ENCODE measurements around the gene PIPOX.

PIPOX gene

DNA sequence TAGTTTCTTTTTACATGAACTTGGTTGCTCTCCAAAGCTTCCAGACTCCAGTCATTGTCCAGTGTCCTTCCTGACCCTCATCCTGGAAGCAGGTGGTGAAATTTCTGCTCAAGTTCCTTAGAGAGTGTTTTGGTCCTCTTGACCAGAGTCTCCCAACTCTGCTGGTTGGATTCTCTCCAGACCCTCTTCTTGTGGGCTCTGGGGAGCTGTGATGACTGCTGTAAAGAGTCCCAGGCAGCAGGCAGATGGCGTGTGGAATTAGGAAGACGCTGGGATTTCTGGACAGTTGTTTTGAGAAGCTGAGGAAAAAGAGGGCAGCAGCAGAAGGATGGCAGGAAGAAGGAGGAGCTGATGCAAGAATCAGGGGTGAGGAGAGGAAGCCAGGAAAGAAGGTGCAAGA lies 35.5 kb upstream of the PIPOX start:
- Histone ChIP-seq H3K27ac (no peak overlapping the region), H3K4me3 (no peak overlapping the region), H3K4me1 (peaks cover 0 to 12% (median 10%) of the 10 kb centered on the region in 4 donors), H3K27me3 (peaks cover 0 to 72% of the 10 kb centered on the region in 2 donors), H3K36me3 (no peaks in the 10 kb centered on the region), H3K9me3 (no peaks in the 10 kb centered on the region)
- TF ChIP-seq, protein P1, sequence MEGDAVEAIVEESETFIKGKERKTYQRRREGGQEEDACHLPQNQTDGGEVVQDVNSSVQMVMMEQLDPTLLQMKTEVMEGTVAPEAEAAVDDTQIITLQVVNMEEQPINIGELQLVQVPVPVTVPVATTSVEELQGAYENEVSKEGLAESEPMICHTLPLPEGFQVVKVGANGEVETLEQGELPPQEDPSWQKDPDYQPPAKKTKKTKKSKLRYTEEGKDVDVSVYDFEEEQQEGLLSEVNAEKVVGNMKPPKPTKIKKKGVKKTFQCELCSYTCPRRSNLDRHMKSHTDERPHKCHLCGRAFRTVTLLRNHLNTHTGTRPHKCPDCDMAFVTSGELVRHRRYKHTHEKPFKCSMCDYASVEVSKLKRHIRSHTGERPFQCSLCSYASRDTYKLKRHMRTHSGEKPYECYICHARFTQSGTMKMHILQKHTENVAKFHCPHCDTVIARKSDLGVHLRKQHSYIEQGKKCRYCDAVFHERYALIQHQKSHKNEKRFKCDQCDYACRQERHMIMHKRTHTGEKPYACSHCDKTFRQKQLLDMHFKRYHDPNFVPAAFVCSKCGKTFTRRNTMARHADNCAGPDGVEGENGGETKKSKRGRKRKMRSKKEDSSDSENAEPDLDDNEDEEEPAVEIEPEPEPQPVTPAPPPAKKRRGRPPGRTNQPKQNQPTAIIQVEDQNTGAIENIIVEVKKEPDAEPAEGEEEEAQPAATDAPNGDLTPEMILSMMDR (IDR thresholded peaks at IDR 0.05), result no peak
- intact Hi-C loops (cut with DNase I; ENCODE audit: low total_unique reads), result no loop called here
- no peak for DNase-seq

DNA sequence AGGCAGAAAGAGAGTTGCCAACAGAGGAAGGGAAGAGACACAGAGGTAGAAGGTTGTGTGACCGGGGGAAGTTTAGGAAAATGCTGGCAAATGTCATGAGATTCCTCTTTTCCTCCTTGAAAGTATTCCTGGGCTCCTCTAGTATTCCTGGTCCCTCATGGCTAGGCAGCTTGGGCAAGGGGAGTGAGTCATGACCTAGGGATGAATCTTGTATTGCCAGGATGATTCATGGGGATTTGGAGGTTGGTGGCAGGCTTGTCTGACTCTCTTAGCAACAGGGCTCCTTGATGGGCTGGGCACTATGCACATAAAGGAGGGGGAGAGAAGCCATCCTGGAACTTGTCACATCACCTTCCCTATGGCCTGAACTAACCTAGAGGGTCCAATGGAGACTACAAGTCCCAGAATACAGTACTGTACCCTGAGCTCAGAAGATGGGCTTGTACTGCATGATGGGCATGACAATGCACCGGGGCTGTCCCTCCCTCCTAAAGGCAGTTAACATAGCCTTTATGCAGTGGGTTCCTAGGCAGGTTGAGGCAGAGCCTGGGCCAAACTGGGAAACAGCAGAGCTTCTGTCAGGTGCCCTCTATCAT lies 35.0 kb upstream of the PIPOX start:
- Histone ChIP-seq H3K27ac (no peak overlapping the region), H3K4me1 (peaks cover 0 to 12% (median 10%) of the 10 kb centered on the region in 4 donors), H3K4me3 (no peak overlapping the region), H3K36me3 (no peaks in the 10 kb centered on the region), H3K27me3 (peaks cover 0 to 70% of the 10 kb centered on the region in 2 donors), H3K9me3 (no peaks in the 10 kb centered on the region)
- no peak for DNase-seq
- intact Hi-C loops (cut with DNase I; ENCODE audit: low total_unique reads), result no loop called here
- TF ChIP-seq, protein P1 (IDR thresholded peaks at IDR 0.05), result no peak

DNA sequence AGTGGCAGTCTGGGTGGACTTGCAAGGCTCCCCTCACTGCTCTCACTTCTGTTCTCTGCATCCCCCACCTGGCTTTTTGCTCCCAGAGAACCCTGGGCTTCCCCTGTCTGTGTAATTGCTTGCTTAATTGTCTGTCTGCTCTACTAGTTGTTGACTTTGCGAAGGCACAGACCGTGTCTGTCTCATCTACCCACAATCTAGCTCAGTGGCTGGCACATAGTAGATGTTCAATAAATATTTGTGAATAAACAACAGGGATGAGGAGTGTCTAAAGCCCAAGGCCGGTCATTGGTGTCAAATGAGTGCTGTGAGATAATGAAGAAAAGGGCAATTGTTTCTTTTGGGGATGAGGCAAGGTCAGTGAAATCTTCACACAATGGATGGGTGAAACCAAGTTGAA lies 34.4 kb upstream of the PIPOX start:
- no peak for DNase-seq
- intact Hi-C loops (cut with DNase I; ENCODE audit: low total_unique reads), result no loop called here
- peaks cover 0 to 12% (median 10%) of the 10 kb centered on the region in 4 donors for H3K4me1 ChIP-seq
- H3K9me3 ChIP-seq, result no peaks in the 10 kb centered on the region
- peaks cover 0 to 63% of the 10 kb centered on the region in 2 donors for H3K27me3 ChIP-seq
- no peak overlapping the region for H3K4me3 ChIP-seq
- TF ChIP-seq, protein P1 (IDR thresholded peaks at IDR 0.05), result no peak
- no peaks in the 10 kb centered on the region for H3K36me3 ChIP-seq
- H3K27ac ChIP-seq, result no peak overlapping the region

DNA sequence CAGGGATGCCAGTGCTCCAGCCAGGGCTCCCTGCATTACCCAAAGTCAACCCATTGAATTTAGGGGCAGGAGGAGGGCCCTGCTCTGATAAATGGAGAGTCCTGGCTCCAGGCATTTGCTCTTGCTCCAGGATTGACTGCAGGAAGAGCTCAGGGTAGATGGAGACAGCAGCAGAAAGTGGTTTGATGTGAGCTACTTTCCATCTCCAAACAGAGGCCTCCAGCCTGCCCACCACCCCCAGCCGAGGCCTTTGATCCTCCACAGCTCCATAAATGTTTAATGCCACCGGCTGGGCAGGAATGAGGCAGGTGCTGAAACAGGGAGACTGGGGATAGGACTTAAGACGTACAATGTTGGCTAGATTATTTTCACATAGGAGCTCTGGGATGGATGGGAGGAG lies 32.8 kb upstream of the PIPOX start:
- Histone ChIP-seq H3K9me3 (no peaks in the 10 kb centered on the region), H3K36me3 (no peaks in the 10 kb centered on the region), H3K4me1 (peaks cover 0 to 11% (median 9%) of the 10 kb centered on the region in 4 donors), H3K4me3 (no peak overlapping the region), H3K27ac (no peak overlapping the region), H3K27me3 (peaks cover 0 to 48% of the 10 kb centered on the region in 2 donors)
- intact Hi-C loops (cut with DNase I; ENCODE audit: low total_unique reads), result no loop called here
- DNase-seq, result no peak
- TF ChIP-seq, protein P1 (IDR thresholded peaks at IDR 0.05), result no peak

DNA sequence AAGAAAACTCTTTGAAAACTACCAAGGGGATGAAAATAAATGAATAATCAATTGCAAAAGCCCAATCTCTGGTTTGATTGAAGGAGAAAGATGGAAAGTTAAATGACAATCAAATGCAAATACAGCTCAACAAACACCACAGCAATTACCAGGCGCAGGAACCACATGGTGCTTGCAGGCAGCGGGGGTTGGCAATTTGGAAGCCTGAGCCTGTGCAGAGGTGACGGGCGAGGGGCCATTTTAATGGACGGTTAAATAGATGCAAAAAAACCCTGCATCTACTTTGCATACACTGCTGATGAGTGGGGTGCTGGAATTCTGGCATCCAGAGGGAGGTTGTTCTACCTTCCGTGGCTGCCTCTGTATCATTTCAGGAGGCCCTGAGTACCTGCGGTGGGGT lies 32.4 kb upstream of the PIPOX start:
- TF ChIP-seq, protein P1 (IDR thresholded peaks at IDR 0.05), result no peak
- no peaks in the 10 kb centered on the region for H3K9me3 ChIP-seq
- intact Hi-C loops (cut with DNase I; ENCODE audit: low total_unique reads), result no loop called here
- H3K36me3 ChIP-seq, result no peaks in the 10 kb centered on the region
- no peak overlapping the region for H3K4me3 ChIP-seq
- H3K4me1 ChIP-seq, result peaks cover 0 to 7% (median 7%) of the 10 kb centered on the region in 4 donors
- H3K27ac ChIP-seq, result no peak overlapping the region
- DNase-seq, result no peak
- H3K27me3 ChIP-seq, result peaks cover 0 to 43% of the 10 kb centered on the region in 2 donors

DNA sequence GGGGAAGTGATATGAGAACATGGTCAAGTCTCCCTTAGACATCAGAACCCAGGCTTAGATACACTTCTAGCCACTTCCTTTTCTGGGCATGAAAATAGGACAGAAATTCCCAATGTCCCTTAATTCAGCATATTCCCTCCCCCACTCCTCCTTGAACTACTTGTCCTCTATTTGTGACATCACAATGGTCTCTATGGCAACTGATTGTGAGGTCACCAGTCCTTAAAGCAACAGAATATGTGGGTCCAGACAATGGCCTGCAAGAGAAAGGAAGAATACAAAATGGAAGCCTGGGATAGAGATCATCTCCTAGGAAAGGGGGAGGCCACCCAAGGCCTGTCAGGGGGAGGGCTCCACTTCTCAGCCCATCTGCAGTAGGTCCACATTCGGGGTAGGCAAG lies 30.4 kb upstream of the PIPOX start:
- H3K27ac ChIP-seq, result no peak overlapping the region
- TF ChIP-seq, protein P1 (IDR thresholded peaks at IDR 0.05), result no peak
- H3K4me3 ChIP-seq, result no peak overlapping the region
- no peak for DNase-seq
- H3K9me3 ChIP-seq, result no peaks in the 10 kb centered on the region
- no peaks in the 10 kb centered on the region for H3K4me1 ChIP-seq
- no peaks in the 10 kb centered on the region for H3K36me3 ChIP-seq
- H3K27me3 ChIP-seq, result peaks cover 0 to 40% of the 10 kb centered on the region in 2 donors
- intact Hi-C loops (cut with DNase I; ENCODE audit: low total_unique reads), result no loop called here
